Right atrium auricular region (tissue), 2 donors: Measurements from ENCODE around the gene SDHAF4. TPM values are rescaled to one million over a fixed set of nuclear protein-coding genes. Genes with fewer than 3 reads are reported as not detected.
"Not testable (repeated sequence)": the region's sequence is repeated elsewhere in the genome, so short reads cannot be mapped to it uniquely, and the experiment has no call there.

Experiments used
- DNase-seq: peaks from one replicate; pipeline ENCODE4 v3.0.0-alpha.2; 2019; ENCODE audit warnings: low spot score
- H3K27ac ChIP-seq, 2 donors: fragments of 200-600 bp; sonication (generic); 1 replicate in 1 of 2; 2 replicates in 1 of 2; pipeline ENCODE4 v1.5.1; 2016 to 2019
- H3K27me3 ChIP-seq, 2 donors: fragments of 200-600 bp; sonication (generic); one replicate each; pipeline versions ENCODE4 v1.5.1 to v1.6.0; 2017 to 2019
- H3K36me3 ChIP-seq: fragments of 200-600 bp; sonication (generic); one replicate; pipeline ENCODE4 v1.5.1; 2016
- H3K4me1 ChIP-seq, 2 donors: fragments of 200-600 bp; sonication (generic); one replicate each; pipeline versions ENCODE4 v1.5.1 to v1.6.0; 2017 to 2019
- H3K4me3 ChIP-seq, 2 donors: fragments of 200-600 bp; sonication (generic); 1 replicate in 1 of 2; 2 replicates in 1 of 2; pipeline ENCODE4 v1.5.1; 2017 to 2019; ENCODE audit warnings: mild to moderate bottlenecking in 1 of 2, moderate library complexity in 1 of 2
- H3K9me3 ChIP-seq, 2 donors: fragments of 200-600 bp; sonication (generic); one replicate each; pipeline ENCODE4 v1.5.1; 2019
- total RNA-seq, 2 donors: library from RNA; depleted of rRNA; stranded (reverse); fragments of >200 nt; gene quantifications; one replicate each; pipeline ENCODE4 v1.1.0, GENCODE V29; 2016
- TF ChIP-seq, protein P1 (sequence below), 2 donors: fragments of 200-600 bp; sonication (generic); IDR thresholded peaks; one replicate each; pipeline ENCODE4 v1.5.1; 2019; ENCODE audit warnings: antibody characterized with exemption in 2 of 2

SDHAF4 gene
- total RNA-seq, 2 donors from 2014 or later: 8.0 to 9.4 TPM

DNA sequence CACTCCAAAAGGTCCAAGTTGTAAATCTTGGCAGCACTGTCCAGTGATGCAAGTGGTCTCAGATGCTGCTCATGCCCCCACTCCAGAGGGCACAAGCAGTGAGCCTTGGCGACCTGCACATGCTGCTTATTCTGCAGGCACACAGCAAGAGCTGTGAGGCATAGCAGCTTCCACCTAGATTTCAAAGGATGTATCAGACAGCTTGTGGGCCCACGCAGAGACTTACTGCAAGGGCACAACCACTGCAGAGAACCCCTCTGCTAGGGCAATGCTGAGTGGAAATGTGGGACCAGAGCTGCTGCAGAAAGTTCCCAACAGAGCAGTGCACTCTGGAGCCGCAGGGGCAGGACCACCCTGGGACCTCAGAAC lies 26.4 kb downstream of the SDHAF4 start:
- H3K36me3 ChIP-seq: no peaks in the 10 kb centered on the region
- H3K9me3 ChIP-seq: no peaks in the 10 kb centered on the region
- TF ChIP-seq, protein P1, sequence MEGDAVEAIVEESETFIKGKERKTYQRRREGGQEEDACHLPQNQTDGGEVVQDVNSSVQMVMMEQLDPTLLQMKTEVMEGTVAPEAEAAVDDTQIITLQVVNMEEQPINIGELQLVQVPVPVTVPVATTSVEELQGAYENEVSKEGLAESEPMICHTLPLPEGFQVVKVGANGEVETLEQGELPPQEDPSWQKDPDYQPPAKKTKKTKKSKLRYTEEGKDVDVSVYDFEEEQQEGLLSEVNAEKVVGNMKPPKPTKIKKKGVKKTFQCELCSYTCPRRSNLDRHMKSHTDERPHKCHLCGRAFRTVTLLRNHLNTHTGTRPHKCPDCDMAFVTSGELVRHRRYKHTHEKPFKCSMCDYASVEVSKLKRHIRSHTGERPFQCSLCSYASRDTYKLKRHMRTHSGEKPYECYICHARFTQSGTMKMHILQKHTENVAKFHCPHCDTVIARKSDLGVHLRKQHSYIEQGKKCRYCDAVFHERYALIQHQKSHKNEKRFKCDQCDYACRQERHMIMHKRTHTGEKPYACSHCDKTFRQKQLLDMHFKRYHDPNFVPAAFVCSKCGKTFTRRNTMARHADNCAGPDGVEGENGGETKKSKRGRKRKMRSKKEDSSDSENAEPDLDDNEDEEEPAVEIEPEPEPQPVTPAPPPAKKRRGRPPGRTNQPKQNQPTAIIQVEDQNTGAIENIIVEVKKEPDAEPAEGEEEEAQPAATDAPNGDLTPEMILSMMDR (IDR thresholded peaks at IDR 0.05): no peak
- no peaks in the 10 kb centered on the region for H3K27me3 ChIP-seq
- no peak for DNase-seq
- no peak overlapping the region for H3K4me3 ChIP-seq
- H3K4me1 ChIP-seq: no peaks in the 10 kb centered on the region
- no peak overlapping the region for H3K27ac ChIP-seq

DNA sequence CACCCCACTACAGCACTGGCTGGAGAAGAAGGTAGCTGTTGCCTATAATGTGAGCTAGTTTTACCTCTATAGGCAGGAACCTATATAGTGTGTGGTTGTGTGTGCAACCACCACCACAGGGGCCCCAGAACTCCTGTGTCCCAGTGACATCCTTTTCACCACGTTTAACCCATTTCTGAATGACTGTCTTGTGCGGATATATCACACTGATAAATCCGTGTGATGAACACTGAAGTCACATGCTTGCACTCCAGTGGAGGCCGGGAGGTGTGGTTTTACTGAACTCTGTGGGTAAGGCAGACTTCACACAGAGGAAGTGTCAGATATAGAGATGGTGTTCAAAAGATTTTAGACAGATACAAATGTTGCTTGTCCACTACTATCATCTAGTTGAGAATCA lies 32.5 kb downstream of the SDHAF4 start:
- Histone ChIP-seq H3K36me3 (no peaks in the 10 kb centered on the region), H3K27ac (no peak overlapping the region), H3K4me3 (no peak overlapping the region), H3K27me3 (no peaks in the 10 kb centered on the region), H3K9me3 (no peaks in the 10 kb centered on the region), H3K4me1 (no peaks in the 10 kb centered on the region)
- DNase-seq: no peak
- TF ChIP-seq, protein P1 (IDR thresholded peaks at IDR 0.05): no peak

DNA sequence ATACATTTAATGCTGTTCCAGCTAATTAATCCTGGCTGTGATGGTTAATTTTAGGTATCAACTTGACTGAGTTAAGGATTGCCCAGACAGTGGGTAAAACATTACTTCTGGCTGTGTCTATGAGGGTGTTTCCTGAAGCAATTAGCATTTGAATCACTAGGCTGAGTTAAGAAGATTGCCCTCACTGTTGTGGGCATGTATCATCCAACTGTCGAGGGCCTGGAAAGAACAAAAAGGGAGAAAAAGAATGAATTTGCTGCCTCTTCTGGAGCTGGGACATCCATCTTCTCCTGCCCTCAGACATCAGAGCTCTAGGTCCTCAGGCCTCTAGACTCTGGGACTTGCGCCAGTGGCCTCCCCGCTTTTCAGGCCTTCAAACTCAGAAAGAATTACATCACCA lies 34.3 kb downstream of the SDHAF4 start:
- Histone ChIP-seq H3K36me3 (no peaks in the 10 kb centered on the region), H3K27me3 (no peaks in the 10 kb centered on the region), H3K4me3 (no peak overlapping the region), H3K27ac (no peak overlapping the region), H3K9me3 (no peaks in the 10 kb centered on the region), H3K4me1 (no peaks in the 10 kb centered on the region)
- TF ChIP-seq, protein P1 (IDR thresholded peaks at IDR 0.05): no peak
- DNase-seq: no peak

GRCh38 chr6:70604254-70604653 lies 37.5 kb downstream of the SDHAF4 start:
- no peaks in the 10 kb centered on the region for H3K36me3 ChIP-seq
- TF ChIP-seq, protein P1 (IDR thresholded peaks at IDR 0.05): no peak

GRCh38 chr6:70607371-70607770 lies 40.6 kb downstream of the SDHAF4 start:
- DNase-seq, H3K4me1 ChIP-seq, H3K27me3 ChIP-seq, H3K36me3 ChIP-seq, H3K27ac ChIP-seq, H3K4me3 ChIP-seq, H3K9me3 ChIP-seq: not testable (repeated sequence)

More at GRCh38 chr6:70604254-70604653, 37.5 kb downstream of the SDHAF4 start:
- no peak for DNase-seq
- Histone ChIP-seq H3K4me3 (no peak overlapping the region), H3K9me3 (no peaks in the 10 kb centered on the region), H3K27ac (no peak overlapping the region), H3K27me3 (no peaks in the 10 kb centered on the region), H3K4me1 (no peaks in the 10 kb centered on the region)

DNA sequence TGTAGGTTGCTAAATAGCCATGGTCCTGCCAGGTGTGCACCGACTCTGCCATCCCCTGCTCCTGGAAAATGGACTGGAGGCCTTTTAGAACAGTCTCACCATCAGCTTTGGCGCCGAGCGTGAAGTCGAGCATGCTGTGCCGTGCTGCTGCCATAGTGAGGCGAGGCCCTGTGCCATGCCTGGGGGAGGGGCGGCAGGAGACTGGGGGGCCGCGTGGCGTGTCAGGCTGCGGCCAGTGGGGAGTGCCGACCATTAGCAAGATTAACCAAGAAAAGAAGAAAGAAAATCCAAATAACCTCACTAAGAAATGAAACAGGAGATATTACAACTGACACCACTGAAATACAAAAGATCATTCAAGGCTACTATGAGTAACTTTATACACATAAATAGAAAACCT lies 42.5 kb downstream of the SDHAF4 start:
- H3K4me1 ChIP-seq, H3K27me3 ChIP-seq, H3K27ac ChIP-seq, H3K9me3 ChIP-seq, H3K36me3 ChIP-seq, DNase-seq, H3K4me3 ChIP-seq: not testable (repeated sequence)

GRCh38 chr6:70616728-70617260 lies 50.1 kb downstream of the SDHAF4 start:
- no peak overlapping the region for H3K27ac ChIP-seq
- DNase-seq: no peak
- H3K36me3 ChIP-seq: no peaks in the 10 kb centered on the region
- H3K4me1 ChIP-seq: no peaks in the 10 kb centered on the region
- no peak overlapping the region for H3K4me3 ChIP-seq
- TF ChIP-seq, protein P1 (IDR thresholded peaks at IDR 0.05): no peak
- no peaks in the 10 kb centered on the region for H3K9me3 ChIP-seq
- no peaks in the 10 kb centered on the region for H3K27me3 ChIP-seq
